SU-DHL-6 (cell line): Measurements from ENCODE around the gene ITGB2.

ENCODE experiments used
- H2AFZ ChIP-seq: fragments of 200-600 bp; sonication (generic); 2 replicates; pipeline ENCODE4 v1.6.1; 2014; ENCODE audit warnings: low read depth, mild to moderate bottlenecking, moderate library complexity, mixed read lengths, antibody characterized with exemption, low read length; ENCODE audit not compliant: severe bottlenecking
- H3F3A ChIP-seq: fragments of 200-600 bp; shearing (Covaris generic); 2 replicates; pipeline ENCODE4 v1.6.0; 2016; ENCODE audit warnings: antibody characterized with exemption, mild to moderate bottlenecking; ENCODE audit not compliant: insufficient read depth
- H3K27ac ChIP-seq: fragments of 200-600 bp; sonication (generic); 2 replicates; pipeline ENCODE4 v1.5.1; 2016; ENCODE audit warnings: low read depth, mild to moderate bottlenecking, low read length, moderate library complexity, mixed read lengths
- H3K27me3 ChIP-seq: fragments of 200-600 bp; sonication (generic), shearing (Covaris generic); 2 replicates; pipeline ENCODE4 v1.6.0; 2014; ENCODE audit warnings: mild to moderate bottlenecking, low read length
- H3K36me3 ChIP-seq: fragments of 200-600 bp; sonication (generic); 2 replicates; pipeline ENCODE4 v1.6.1; 2014; ENCODE audit warnings: mild to moderate bottlenecking, low read length, mixed read lengths
- H3K4me2 ChIP-seq: fragments of 300-600, 200-600 bp; shearing (Covaris generic), sonication (generic); 2 replicates; pipeline ENCODE4 v1.6.0; 2014; ENCODE audit warnings: low read length, low read depth, mild to moderate bottlenecking; ENCODE audit not compliant: poor library complexity, severe bottlenecking
- H3K4me3 ChIP-seq: fragments of 200-600 bp; sonication (generic); 2 replicates; pipeline ENCODE4 v1.5.1; 2014; ENCODE audit warnings: antibody characterized with exemption, low read length, mild to moderate bottlenecking, mixed read lengths; ENCODE audit not compliant: insufficient read depth, poor library complexity, severe bottlenecking
- H3K79me2 ChIP-seq: fragments of 200-600 bp; sonication (generic); 2 replicates; pipeline ENCODE4 v1.6.1; 2014; ENCODE audit warnings: mild to moderate bottlenecking, low read length, moderate library complexity; ENCODE audit not compliant: insufficient read depth
- H3K9ac ChIP-seq: fragments of 200-600 bp; sonication (generic); 2 replicates; pipeline ENCODE4 v1.7.0; 2014; ENCODE audit warnings: mild to moderate bottlenecking, low read length
- H3K9me2 ChIP-seq: fragments of 200-600 bp; sonication (generic); replicated peaks from 2 replicates; pipeline ENCODE4 v1.6.1; 2014; ENCODE audit warnings: low read length; ENCODE audit not compliant: insufficient read depth
- H3K9me3 ChIP-seq: fragments of 200-600 bp; sonication (generic); 2 replicates; pipeline ENCODE4 v1.6.1; 2014; ENCODE audit warnings: low read length, mixed read lengths; ENCODE audit not compliant: insufficient read depth
- H4K20me1 ChIP-seq: fragments of 200-600 bp; sonication (generic); 2 replicates; pipeline ENCODE4 v1.6.1; 2014; ENCODE audit warnings: low read depth, mild to moderate bottlenecking, antibody characterized with exemption, low read length, moderate library complexity, mixed read lengths
- CTCF ChIP-seq: fragments of 200-600 bp; sonication (generic); IDR thresholded peaks from one replicate; pipeline ENCODE4 v1.5.1; 2017; ENCODE audit warnings: antibody characterized with exemption, mild to moderate bottlenecking, low read length, moderate library complexity; ENCODE audit not compliant: insufficient read depth, poor library complexity, severe bottlenecking
- EZH2phosphoT487 ChIP-seq: fragments of 200-600 bp; sonication (generic), shearing (Covaris generic); conservative IDR thresholded peaks from 2 replicates; pipeline ENCODE4 v1.6.1; 2018; ENCODE audit warnings: mild to moderate bottlenecking, antibody characterized with exemption, low read length, moderate library complexity, mixed read lengths

ITGB2 gene

GRCh38 chr21:44869781-44870747 is 50.6 kb downstream of the ITGB2 start:
- Histone ChIP-seq H3K27me3 (no peaks in the 10 kb centered on the region), H3K79me2 (peaks cover 52% of the 10 kb centered on the region; the same call in 1 of the 2 replicates), H3K4me2 (no peak overlapping the region), H3K9ac (no peak overlapping the region), H3K9me2 (no peaks in the 10 kb centered on the region), H3F3A (no peaks in the 10 kb centered on the region), H3K36me3 (no peaks in the 10 kb centered on the region), H4K20me1 (peaks cover 19% of the 10 kb centered on the region; the same call in 1 of the 2 replicates), H3K27ac (no peak overlapping the region), H3K4me3 (no peak overlapping the region), H3K9me3 (no peaks in the 10 kb centered on the region), H2AFZ (no peak overlapping the region)
- TF ChIP-seq EZH2phosphoT487 (no peak), CTCF (no peak)

- peaks cover 19% of the 10 kb centered on the region; the same call in 1 of the 2 replicates for H4K20me1 ChIP-seq
- H3F3A ChIP-seq = no peaks in the 10 kb centered on the region
- H3K9me2 ChIP-seq = no peaks in the 10 kb centered on the region
- H3K9ac ChIP-seq = no peak overlapping the region
- no peak overlapping the region for H3K4me3 ChIP-seq
- peaks cover 52% of the 10 kb centered on the region; the same call in 1 of the 2 replicates for H3K79me2 ChIP-seq
- TF ChIP-seq CTCF = no peak
- TF ChIP-seq EZH2phosphoT487 = no peak
- no peaks in the 10 kb centered on the region for H3K27me3 ChIP-seq
- no peak overlapping the region for H3K27ac ChIP-seq
- H3K4me2 ChIP-seq = no peak overlapping the region
- no peaks in the 10 kb centered on the region for H3K9me3 ChIP-seq
- H3K36me3 ChIP-seq = no peaks in the 10 kb centered on the region
- H2AFZ ChIP-seq = no peak overlapping the region
Measured at GRCh38 chr21:44868707-44869106, 52.0 kb downstream of the ITGB2 start.

GRCh38 chr21:44867999-44868700 is 52.5 kb downstream of the ITGB2 start:
- Histone ChIP-seq H3K27me3 (no peaks in the 10 kb centered on the region), H3F3A (no peaks in the 10 kb centered on the region), H3K36me3 (no peaks in the 10 kb centered on the region), H3K9ac (no peak overlapping the region), H3K4me3 (no peak overlapping the region), H4K20me1 (peaks cover 19% of the 10 kb centered on the region; the same call in 1 of the 2 replicates), H3K9me3 (no peaks in the 10 kb centered on the region), H3K27ac (no peak overlapping the region), H3K79me2 (peaks cover 52% of the 10 kb centered on the region; the same call in 1 of the 2 replicates), H3K4me2 (no peak overlapping the region), H2AFZ (no peak overlapping the region), H3K9me2 (no peaks in the 10 kb centered on the region)
- no peak for TF ChIP-seq EZH2phosphoT487
- no peak for TF ChIP-seq CTCF
